HG03432 (cell line): Measurements from ENCODE around the gene PLXNA2.
A peak's percentile ranks its signal among the peaks of the same experiment; 100 is the strongest.

ENCODE experiments used
- ATAC-seq: cut with Tn5 transposase; IDR thresholded peaks from one replicate; pipeline ENCODE4 v1.9.1; 2021; ENCODE audit warnings: mild to moderate bottlenecking, moderate library complexity; ENCODE audit not compliant: unreplicated experiment

The PLXNA2 gene

DNA sequence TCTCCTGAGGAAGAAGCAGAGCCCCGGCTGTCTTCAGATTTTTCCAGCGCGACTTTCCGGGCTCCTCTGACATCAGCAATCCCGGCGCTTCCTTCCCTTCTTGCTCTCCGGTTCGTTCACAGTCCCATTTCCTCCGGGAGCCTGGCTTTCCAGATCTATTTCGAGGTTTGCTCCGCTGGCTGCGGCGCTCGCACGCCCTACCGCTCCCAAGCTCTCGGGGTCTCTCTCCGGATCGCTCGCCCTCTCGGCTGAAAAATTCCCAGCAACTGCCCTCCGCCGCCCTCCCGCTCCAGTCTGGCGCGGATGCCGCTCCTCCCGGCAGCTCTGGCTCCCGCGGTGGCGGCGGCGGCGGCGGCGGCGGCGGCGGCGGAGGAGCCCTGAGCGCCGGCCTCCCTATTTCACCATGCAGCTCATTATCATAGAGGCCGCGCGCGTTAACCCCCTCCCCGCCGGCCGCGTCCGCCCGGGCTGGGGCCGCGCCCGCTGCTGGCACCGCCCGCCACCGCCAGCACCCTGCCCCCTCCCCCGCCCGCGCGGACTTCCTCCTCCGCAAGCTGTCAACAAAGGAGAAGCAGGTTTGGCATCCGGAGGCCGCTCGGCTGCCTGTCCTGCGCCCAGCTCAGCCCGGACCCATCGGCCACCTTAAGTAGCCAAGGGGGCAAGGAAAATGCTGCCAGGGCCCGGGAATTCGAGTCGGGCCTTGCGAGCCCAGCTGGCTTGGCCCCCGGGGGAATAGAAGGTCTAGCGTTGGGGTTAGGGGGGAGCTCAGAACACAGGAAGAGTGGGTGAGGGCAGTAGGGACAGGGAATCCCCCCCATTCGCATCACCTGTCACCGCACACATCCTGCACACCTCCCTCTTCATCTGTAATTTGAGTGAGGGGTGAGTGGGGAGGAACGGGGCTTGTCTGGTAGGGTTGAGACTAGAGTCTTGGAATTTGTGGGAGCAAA lies at the start of gene PLXNA2:
PLXNA2 (minus strand) TSS at position 418 of the 950 bp plus-strand sequence. CDS start 26,462 bp downstream, outside the sequence.
- ATAC-seq: peak; percentile 59

DNA sequence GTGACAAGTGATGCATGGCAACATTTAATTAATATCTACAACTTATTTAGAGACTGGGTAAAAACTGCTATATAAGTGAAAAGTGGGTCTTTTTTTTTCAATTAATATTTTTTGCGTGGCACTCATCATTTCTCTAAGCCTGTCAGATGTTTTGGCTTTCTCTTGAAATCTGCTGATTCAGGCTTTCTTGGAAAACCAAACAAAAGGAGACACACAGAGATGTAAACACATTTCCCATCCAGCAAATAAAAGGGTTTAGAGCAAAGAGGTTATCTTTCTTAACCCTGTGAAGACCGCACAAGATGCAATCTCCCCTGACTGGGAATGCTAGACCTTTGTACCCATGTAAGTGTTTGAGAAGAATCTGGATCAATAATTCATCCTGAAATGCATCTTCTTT lies 48.7 kb upstream of the PLXNA2 start:
- no peak for ATAC-seq

GRCh38 chr1:208291923-208292711 lies 47.9 kb upstream of the PLXNA2 start:
- ATAC-seq: no peak

- ATAC-seq: no peak
Measured at GRCh38 chr1:208291129-208291528, 46.9 kb upstream of the PLXNA2 start.

GRCh38 chr1:208289716-208290115 lies 45.5 kb upstream of the PLXNA2 start:
- no peak for ATAC-seq

GRCh38 chr1:208288495-208288894 lies 44.3 kb upstream of the PLXNA2 start:
- ATAC-seq: no peak

GRCh38 chr1:208280681-208281450 lies 36.7 kb upstream of the PLXNA2 start:
- no peak for ATAC-seq

DNA sequence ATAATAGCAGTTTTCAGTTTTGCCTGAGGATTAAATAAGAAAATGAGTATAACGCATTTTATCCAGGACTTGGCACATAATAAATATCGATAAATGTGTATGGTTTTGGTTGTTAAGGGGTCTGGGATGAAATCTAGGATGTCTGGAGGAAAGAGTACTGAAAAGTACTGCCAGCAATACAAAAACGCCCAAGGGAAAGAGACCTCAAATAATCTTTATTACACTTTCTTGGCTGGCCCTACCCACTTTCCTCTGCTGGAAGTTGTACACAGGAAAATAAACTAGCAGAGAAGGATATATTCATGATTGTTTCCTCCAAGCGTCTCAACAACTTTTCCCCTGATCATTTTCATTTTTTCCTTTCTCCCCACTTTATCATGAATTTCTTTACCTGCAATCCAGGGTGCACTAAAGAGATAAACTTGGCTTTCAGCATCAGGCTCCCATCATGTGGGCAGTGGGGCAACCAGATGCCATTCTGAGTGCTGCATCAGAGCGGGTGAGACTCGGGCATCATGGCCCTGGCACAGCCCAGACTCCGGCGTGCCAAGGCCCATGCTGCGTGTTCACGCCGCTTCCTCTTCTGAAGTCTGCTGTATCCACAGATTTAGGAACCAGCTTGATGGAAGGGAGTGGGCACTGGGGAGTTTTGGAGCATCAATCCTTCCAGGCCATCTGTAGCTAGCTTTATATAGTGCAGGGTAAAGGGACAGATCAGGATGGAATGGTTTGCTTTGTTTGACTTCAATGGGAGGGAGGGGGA lies 35.8 kb upstream of the PLXNA2 start:
- ATAC-seq: no peak

- no peak for ATAC-seq
Measured at GRCh38 chr1:208278638-208279037, 34.5 kb upstream of the PLXNA2 start.

DNA sequence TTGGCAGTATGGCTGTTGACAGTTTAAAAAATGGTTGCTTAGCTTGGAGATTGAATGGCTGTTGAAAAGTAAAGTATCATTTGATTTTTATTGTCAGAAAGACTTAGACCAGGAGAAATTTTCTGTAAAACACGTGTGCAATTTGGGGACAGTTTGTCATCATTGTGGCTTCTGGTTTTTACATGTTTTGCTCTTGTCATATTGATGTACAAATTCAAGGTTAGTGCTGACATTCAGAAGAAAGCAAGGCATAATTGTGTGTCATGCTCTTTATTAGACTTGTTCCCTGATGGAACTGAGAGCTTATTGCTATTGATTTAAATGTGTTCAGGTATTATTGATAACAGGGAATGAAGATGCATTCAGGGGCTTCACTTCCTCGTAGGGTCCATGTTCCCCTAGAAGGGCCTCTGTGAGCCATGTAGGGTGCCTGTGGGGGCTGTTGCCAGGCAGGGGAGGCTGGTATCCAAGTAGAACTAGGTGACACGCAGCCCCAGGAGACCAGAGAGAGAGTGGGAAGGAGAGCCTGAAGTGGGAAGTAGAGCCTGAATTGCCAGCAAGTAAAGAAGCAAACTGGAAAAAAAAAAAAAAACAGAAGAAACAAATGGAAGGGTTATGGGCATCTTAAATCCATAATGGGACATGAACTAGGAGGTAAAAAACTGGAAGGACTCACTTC lies 32.7 kb upstream of the PLXNA2 start:
- no peak for ATAC-seq

DNA sequence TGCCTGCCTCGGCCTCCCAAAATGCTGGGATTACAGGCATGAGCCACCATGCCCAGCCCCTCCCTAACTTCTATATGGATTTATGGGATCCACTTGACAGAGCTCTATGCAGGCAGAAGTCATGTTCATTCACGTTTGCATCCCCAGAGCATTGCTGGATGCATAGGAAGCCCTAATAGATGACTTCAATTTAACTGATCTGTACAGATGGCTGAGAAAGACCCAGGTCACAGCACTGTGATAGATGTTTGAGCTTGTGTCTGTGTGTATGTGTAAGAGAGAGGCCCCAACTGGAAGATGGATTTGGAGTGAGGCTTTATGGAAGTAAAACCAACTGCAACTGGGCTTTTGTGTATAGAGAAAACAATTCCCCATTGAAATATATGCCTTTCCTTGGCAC lies 30.9 kb upstream of the PLXNA2 start:
- ATAC-seq: no peak

GRCh38 chr1:208273386-208274017 lies 29.3 kb upstream of the PLXNA2 start:
- ATAC-seq: no peak

- ATAC-seq: no peak
Measured at GRCh38 chr1:208272713-208273112, 28.5 kb upstream of the PLXNA2 start.

GRCh38 chr1:208272311-208272710 lies 28.1 kb upstream of the PLXNA2 start:
- ATAC-seq: no peak

GRCh38 chr1:208271236-208271635 lies 27.1 kb upstream of the PLXNA2 start:
- ATAC-seq: no peak

- no peak for ATAC-seq
Measured at GRCh38 chr1:208270651-208271141, 26.5 kb upstream of the PLXNA2 start.

- ATAC-seq: no peak
Measured at GRCh38 chr1:208269338-208269666, 25.1 kb upstream of the PLXNA2 start.

DNA sequence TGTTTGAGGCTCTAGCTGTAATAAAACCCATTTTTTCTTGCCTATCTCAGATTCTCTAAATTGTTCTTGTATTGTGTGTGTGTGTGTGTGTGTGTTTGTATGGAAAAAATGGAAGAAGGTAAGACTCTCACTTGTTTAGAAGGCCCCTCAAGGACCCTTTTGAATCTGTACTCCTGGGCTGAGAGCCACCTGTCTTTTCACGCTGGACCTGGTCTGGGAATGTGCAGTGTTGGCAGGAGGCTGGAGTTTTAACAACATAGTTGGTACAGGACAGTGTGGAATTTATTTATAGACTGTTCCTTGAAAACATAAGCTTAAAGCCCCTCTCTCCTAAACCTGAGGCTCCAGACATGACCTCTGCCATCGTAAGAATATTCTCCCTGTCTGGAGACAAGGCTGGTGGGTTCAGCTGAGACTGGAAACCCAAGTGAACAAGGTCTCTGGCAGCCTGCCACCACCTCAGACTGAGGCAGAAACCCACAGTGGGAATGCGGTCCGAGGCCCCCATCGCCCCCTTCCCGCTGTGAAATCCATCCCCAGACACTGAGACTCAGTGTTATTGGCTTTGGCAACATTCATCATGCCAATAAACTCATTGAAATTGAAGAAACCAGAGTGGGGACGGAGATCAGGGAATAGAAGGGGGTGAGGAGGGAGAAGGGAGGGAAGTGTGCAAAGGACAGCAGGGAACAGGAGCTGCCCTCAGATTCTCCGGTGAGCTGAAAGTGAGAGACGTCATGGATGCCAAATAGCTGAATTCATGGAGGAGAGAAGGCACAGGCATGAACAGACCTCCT lies 24.6 kb upstream of the PLXNA2 start:
- no peak for ATAC-seq
